Mesenteric fat pad (tissue), 1 donor: ENCODE measurements around the gene CAMK2D. TPM values are rescaled to one million over a fixed set of nuclear protein-coding genes. Genes with fewer than 3 reads are reported as not detected.

ENCODE experiments used
- DNase-seq: peaks from one replicate; pipeline ENCODE4 v3.0.0-alpha.2; 2020; ENCODE audit warnings: low spot score
- total RNA-seq: library from RNA; stranded (reverse); fragmentation: NEBNext Ultra II Directional; extraction: Animal tissue kit (Norgen Biotek cat#: 25700); gene quantifications from one replicate; pipeline ENCODE4 v1.2.1, GENCODE V29; 2021
- donor health status: DM: yes; HTN: yes; CAD: no.

The CAMK2D gene
- total RNA-seq, 1 donor from 2014 or later, result 58.0 TPM

- no peak for DNase-seq
Measured at GRCh38 chr4:113641025-113641431, 120.5 kb downstream of the CAMK2D start.

- no peak for DNase-seq
Measured at GRCh38 chr4:113639326-113639725, 122.2 kb downstream of the CAMK2D start.

DNA sequence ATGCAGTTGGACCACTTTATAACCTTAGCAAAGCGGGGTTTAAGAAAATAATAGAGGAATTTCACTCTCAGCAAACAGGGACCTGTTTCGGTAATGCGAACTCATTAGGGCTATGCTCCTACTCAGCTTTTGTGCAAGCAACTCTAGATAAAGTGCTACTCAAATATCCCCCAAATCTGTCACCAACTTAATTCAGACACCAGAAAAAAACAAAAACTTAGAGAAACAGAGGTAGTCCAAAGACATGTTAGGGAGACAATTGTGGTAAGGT, 123.0 kb downstream of the CAMK2D start:
- DNase-seq, result no peak

- no peak for DNase-seq
Measured at GRCh38 chr4:113637823-113638561, 123.5 kb downstream of the CAMK2D start.

GRCh38 chr4:113637363-113637762, 124.2 kb downstream of the CAMK2D start:
- no peak for DNase-seq

- no peak for DNase-seq
Measured at GRCh38 chr4:113636877-113637276, 124.7 kb downstream of the CAMK2D start.

- DNase-seq, result no peak
Measured at GRCh38 chr4:113636438-113636818, 125.1 kb downstream of the CAMK2D start.

DNA sequence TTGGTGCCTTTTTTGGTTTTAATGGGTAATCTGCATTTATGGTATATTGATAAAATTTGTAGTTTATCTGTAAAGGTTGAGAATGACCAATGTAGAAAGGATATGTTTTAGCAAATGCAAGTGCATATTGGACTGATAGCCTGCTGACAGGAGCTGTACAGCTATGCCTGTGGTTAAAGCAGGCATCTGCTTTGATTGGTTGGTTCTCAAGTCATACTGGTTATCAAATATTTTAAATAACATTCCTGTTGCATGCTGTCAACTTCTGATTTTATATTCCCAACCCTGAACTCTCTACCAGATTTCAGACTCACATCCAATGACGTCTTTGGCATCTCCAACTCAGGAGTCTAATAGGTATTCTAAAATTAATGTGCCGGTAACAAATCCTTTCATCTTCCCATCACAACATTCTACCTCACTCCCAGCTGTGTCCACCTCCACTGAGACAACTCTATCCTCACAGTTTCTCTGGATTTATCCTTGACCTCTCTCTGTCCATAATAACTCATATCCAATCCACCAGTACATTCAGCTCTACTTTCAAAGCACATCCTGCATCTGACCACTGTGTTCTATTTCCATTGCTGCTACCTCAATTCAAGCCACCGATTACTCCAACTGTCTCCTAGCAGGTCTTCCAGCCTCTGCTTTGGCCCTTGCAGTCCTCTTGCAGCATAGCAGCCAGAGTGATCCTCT, 125.7 kb downstream of the CAMK2D start:
- no peak for DNase-seq

GRCh38 chr4:113634081-113634969, 127.2 kb downstream of the CAMK2D start:
- no peak for DNase-seq

DNA sequence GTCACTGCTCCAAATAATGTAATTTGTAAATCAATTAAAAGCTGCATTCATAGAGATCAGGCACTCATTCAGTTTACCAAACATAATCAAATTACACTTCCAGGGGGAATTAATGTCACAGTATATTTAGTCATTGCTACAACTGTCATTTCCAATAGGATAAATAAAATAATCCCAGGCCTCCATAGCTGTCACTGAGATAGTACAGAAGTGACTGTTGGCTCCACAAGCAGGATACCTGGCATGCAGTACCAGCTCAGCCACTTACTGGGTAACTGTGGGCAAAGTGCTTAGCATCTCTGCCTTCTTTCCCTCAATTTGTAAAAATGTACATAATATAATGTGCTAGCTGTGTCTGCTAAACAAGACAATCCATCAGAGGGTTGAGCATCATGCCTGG, 128.1 kb downstream of the CAMK2D start:
- no peak for DNase-seq

DNA sequence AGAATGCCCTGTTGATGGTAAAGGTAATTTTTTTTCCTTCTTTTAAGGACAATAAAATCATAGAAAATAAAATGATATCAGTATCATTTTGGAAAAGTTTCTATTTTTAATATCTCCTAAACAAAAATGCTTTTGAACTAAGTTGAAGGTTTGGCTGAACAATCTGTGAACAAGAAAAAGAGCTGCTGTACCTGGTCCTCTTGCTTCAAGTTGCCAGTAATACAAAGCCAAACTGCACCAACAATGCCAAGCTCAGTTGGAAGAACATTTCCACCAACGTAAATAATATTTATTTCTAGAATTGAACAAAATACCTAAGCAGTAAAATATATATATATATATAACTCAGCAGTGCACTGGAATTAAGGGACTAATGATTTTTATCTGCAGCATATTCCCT, 132.8 kb downstream of the CAMK2D start:
- DNase-seq, result no peak

GRCh38 chr4:113627321-113627720, 134.2 kb downstream of the CAMK2D start:
- DNase-seq, result no peak

GRCh38 chr4:113625902-113626301, 135.6 kb downstream of the CAMK2D start:
- DNase-seq, result no peak

GRCh38 chr4:113623274-113623894, 138.2 kb downstream of the CAMK2D start:
- DNase-seq, result no peak

DNA sequence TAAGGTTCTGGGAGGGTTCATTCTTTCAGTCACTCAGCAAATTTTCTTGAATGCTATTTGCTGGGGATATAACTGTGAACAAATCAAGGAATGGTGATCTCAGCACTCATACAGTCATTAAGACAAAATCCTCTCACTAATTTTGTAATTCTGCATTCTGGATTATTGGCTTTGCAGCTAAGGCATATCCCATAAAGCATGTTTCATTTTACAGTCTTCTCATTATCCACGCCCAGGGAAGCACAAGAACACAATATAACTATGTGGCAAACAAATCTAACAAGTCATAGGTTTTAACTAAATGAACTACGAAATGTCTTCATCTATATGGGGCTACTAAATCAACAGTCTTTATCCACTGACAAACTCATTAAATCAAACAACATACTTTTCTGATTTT, 139.9 kb downstream of the CAMK2D start:
- DNase-seq, result no peak

DNA sequence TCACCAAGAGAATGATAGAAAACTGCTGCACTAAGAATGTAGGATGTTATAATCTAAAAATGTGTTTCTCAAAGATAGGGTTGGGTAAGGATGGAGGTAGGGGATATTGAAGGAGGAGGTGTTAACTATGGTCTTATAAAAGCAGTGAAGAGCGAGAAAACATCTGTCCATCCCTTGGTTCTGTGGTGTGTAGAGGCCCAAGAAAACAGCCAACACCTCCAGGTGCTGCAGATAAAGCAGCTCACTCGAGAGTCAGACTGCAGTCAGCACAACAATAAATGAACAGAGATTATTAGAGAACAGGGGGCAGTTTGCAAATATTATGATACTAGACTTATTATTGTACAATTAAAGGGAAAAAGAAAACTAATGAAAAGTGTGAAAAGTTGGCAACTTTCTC, 141.5 kb downstream of the CAMK2D start:
- DNase-seq, result no peak

GRCh38 chr4:113619526-113619925, 142.0 kb downstream of the CAMK2D start:
- DNase-seq, result no peak

- DNase-seq, result no peak
Measured at GRCh38 chr4:113618205-113618604, 143.3 kb downstream of the CAMK2D start.

GRCh38 chr4:113617195-113617594, 144.3 kb downstream of the CAMK2D start:
- DNase-seq, result no peak

DNA sequence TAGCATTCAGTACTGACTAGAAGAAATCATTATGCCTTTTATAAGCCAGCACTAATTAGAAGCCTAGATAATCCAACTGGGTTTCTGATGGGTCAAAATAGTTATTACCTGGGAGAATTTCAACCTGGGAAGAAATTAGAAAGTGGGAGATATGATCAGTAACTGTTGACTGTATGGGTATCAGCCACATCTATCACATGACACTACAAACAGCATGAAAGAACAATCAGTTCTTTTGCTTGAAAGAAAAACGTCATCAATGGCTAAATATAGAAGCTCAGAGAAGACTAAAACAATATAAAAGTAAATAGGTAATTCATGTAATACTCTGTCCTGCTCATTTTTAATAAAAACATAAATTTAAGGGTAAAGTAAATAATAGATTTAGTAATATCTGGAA, 145.1 kb downstream of the CAMK2D start:
- no peak for DNase-seq

- no peak for DNase-seq
Measured at GRCh38 chr4:113614414-113614813, 147.1 kb downstream of the CAMK2D start.

- DNase-seq, result no peak
Measured at GRCh38 chr4:113613503-113613902, 148.0 kb downstream of the CAMK2D start.
